Measurements from ENCODE around the gene CSNK1E. TPM values are rescaled to one million over a fixed set of nuclear protein-coding genes. Genes with fewer than 3 reads are reported as not detected.

Gene CSNK1E
- polyA plus RNA-seq, 1 donor (not counting 4 experiments of a cell fraction or from before 2014, with no cell fraction given): 168 TPM

DNA sequence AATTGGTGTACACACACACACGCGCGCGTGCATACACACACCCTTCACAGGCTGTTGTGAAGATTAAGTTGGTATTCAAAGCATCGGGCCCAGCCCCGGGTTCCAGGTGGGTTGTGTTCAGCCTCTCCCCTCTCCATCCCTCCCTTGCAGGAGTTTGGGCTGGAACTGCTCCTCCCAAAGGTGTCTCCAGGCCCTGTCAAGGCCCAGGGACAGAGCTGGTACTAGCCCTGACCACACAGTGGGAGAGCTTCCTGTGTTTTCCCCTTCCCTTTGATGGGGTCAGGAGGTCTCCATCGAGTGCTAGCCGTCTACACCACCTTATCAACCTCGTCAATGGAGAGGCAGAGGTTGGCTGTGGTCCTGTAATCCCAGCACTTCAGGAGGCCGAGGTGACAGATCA lies 36.5 kb upstream of the CSNK1E start:
- dilution Hi-C loops (cut with MboI; ENCODE audit: extremely low pct_ligation_motif_present, low sequenced_read_pairs): no loop called here

DNA sequence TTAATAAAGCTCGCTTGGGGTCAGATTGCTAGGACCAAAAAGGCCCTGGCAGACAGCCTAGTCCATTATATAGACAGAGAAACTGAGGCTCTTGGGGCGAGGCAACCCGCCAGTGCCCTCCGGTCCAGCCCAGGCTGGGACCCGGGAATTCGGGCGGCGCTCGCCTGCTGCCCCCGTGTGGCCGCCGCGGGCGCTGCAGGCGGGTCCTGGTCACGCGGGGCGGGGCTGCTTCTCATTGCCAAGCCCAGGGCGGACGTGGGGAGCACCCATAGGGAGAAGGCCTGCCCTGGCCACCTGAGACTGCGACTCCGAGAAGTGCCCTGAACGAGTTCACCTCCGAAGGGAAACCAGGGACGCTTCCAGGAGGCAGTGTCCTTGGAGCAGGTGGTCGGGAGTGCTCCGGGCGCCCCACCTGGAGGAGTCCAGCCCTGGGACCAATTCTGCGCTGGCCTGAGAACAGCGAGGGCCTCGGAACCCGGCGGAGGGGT lies 36.0 kb upstream of the CSNK1E start:
- no peak overlapping the region for H3K4me2 ChIP-seq (ENCODE audit: control insufficient read depth, extremely low read depth, insufficient read depth, low read depth, low read length)
- FAIRE-seq (no peak), DNase-seq (ENCODE audit: low read depth, low spot score) (no peak)
- TF ChIP-seq EZH2 (IDR thresholded peaks at IDR 0.05; ENCODE audit: low read length): no peak
- TF ChIP-seq, protein P1, sequence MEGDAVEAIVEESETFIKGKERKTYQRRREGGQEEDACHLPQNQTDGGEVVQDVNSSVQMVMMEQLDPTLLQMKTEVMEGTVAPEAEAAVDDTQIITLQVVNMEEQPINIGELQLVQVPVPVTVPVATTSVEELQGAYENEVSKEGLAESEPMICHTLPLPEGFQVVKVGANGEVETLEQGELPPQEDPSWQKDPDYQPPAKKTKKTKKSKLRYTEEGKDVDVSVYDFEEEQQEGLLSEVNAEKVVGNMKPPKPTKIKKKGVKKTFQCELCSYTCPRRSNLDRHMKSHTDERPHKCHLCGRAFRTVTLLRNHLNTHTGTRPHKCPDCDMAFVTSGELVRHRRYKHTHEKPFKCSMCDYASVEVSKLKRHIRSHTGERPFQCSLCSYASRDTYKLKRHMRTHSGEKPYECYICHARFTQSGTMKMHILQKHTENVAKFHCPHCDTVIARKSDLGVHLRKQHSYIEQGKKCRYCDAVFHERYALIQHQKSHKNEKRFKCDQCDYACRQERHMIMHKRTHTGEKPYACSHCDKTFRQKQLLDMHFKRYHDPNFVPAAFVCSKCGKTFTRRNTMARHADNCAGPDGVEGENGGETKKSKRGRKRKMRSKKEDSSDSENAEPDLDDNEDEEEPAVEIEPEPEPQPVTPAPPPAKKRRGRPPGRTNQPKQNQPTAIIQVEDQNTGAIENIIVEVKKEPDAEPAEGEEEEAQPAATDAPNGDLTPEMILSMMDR (optimal IDR thresholded peaks at IDR 0.05 in 1 of 3, IDR thresholded peaks at IDR 0.05 in 1 of 3, conservative IDR thresholded peaks at IDR 0.05 in 1 of 3; ENCODE audit: extremely low read depth in 1 of 3, insufficient read depth in 2 of 3, low read length in 3 of 3): peak; percentile 75 to 91 (median 88)
- H3K27me3 ChIP-seq (ENCODE audit: control insufficient read depth, extremely low read depth, insufficient read depth, low read length): no peaks in the 10 kb centered on the region
- no peak overlapping the region for H2AFZ ChIP-seq (ENCODE audit: control insufficient read depth, low read length)
- no peaks in the 10 kb centered on the region for H3K9me1 ChIP-seq (ENCODE audit: control insufficient read depth, extremely low read depth, insufficient read depth, low read length)
- H3K9me3 ChIP-seq (ENCODE audit: control insufficient read depth, low read depth, low read length): no peaks in the 10 kb centered on the region
- H3K9ac ChIP-seq (ENCODE audit: control insufficient read depth, extremely low read depth, insufficient read depth, low read length): no peak overlapping the region
- no peak overlapping the region for H3K27ac ChIP-seq (ENCODE audit: control insufficient read depth, insufficient read depth, low read length)
- dilution Hi-C loops (cut with MboI; ENCODE audit: extremely low pct_ligation_motif_present, low sequenced_read_pairs): no loop called here
- no peaks in the 10 kb centered on the region for H3K79me2 ChIP-seq (ENCODE audit: control insufficient read depth, insufficient read depth, low read length)
- H3K4me1 ChIP-seq (ENCODE audit: control insufficient read depth, extremely low read depth, insufficient read depth, low read length): peaks cover 9% of the 10 kb centered on the region
- no peak overlapping the region for H3K4me3 ChIP-seq (ENCODE audit: control insufficient read depth in 2 of 3, extremely low read depth in 1 of 3, insufficient read depth in 2 of 3, low read depth in 1 of 3, low read length in 3 of 3)
- no peaks in the 10 kb centered on the region for H4K20me1 ChIP-seq (ENCODE audit: control insufficient read depth, extremely low read depth, insufficient read depth, low read length)
- H3K36me3 ChIP-seq (ENCODE audit: control insufficient read depth in 2 of 2, extremely low read depth in 1 of 2, insufficient read depth in 2 of 2, low read length in 2 of 2): peaks cover 2 to 8% of the 10 kb centered on the region in 2 experiments

More for the DNA sequence above, 36.5 kb upstream of the CSNK1E start:
- no peak for DNase-seq (ENCODE audit: low read depth, low spot score)
- Histone ChIP-seq H3K9ac (ENCODE audit: control insufficient read depth, extremely low read depth, insufficient read depth, low read length) (no peak overlapping the region), H3K4me1 (ENCODE audit: control insufficient read depth, extremely low read depth, insufficient read depth, low read length) (peaks cover 4% of the 10 kb centered on the region), H3K36me3 (ENCODE audit: control insufficient read depth in 2 of 2, extremely low read depth in 1 of 2, insufficient read depth in 2 of 2, low read length in 2 of 2) (peaks cover 3 to 8% of the 10 kb centered on the region in 2 experiments), H3K27me3 (ENCODE audit: control insufficient read depth, extremely low read depth, insufficient read depth, low read length) (no peaks in the 10 kb centered on the region), H2AFZ (ENCODE audit: control insufficient read depth, low read length) (no peak overlapping the region), H3K9me1 (ENCODE audit: control insufficient read depth, extremely low read depth, insufficient read depth, low read length) (no peaks in the 10 kb centered on the region), H3K4me2 (ENCODE audit: control insufficient read depth, extremely low read depth, insufficient read depth, low read depth, low read length) (no peak overlapping the region), H3K27ac (ENCODE audit: control insufficient read depth, insufficient read depth, low read length) (no peak overlapping the region), H3K79me2 (ENCODE audit: control insufficient read depth, insufficient read depth, low read length) (no peaks in the 10 kb centered on the region), H3K4me3 (ENCODE audit: control insufficient read depth in 2 of 3, extremely low read depth in 1 of 3, insufficient read depth in 2 of 3, low read depth in 1 of 3, low read length in 3 of 3) (no peak overlapping the region), H3K9me3 (ENCODE audit: control insufficient read depth, low read depth, low read length) (no peaks in the 10 kb centered on the region), H4K20me1 (ENCODE audit: control insufficient read depth, extremely low read depth, insufficient read depth, low read length) (no peaks in the 10 kb centered on the region)
- TF ChIP-seq, protein P1 (optimal IDR thresholded peaks at IDR 0.05 in 1 of 3, IDR thresholded peaks at IDR 0.05 in 1 of 3, conservative IDR thresholded peaks at IDR 0.05 in 1 of 3; ENCODE audit: extremely low read depth in 1 of 3, insufficient read depth in 2 of 3, low read length in 3 of 3): no peak
- no peak for TF ChIP-seq EZH2 (IDR thresholded peaks at IDR 0.05; ENCODE audit: low read length)
- FAIRE-seq: no peak
